ENCODE results near the gene SH2D1B. TPM values are rescaled to one million over a fixed set of nuclear protein-coding genes. Genes with fewer than 3 reads are reported as not detected.

Gene SH2D1B
- total RNA-seq, 1 experiment from 2014 or later, result not detected

DNA sequence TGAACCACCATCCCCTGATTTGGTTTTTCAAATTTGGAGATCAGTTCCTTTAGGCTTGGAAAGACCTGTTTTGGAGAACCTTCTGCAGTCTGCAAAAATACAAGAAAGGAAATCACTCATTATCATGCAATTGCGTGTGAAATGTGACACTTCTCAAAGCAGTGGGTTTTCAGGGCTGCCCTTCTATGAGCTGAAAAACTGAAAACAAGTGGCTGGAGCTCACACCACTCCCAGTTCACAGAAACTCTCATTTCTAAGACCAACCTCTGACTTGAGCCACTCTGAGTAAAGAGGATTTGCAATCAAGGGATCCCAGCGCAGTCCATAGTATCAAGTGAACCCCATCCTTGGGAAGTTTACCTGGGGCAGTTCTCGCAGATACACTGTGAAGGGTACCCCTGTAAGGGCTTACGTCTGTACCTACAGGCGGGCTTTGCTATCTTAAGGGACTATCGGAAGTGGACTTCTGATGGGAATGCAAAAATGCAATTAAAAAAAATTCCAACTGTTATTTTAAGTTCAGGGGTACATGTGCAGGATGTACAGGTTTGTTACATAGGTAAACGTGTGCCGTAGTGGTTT lies 12.8 kb downstream of the SH2D1B start:
- DNase-seq (ENCODE audit: low spot score), result no peak

DNA sequence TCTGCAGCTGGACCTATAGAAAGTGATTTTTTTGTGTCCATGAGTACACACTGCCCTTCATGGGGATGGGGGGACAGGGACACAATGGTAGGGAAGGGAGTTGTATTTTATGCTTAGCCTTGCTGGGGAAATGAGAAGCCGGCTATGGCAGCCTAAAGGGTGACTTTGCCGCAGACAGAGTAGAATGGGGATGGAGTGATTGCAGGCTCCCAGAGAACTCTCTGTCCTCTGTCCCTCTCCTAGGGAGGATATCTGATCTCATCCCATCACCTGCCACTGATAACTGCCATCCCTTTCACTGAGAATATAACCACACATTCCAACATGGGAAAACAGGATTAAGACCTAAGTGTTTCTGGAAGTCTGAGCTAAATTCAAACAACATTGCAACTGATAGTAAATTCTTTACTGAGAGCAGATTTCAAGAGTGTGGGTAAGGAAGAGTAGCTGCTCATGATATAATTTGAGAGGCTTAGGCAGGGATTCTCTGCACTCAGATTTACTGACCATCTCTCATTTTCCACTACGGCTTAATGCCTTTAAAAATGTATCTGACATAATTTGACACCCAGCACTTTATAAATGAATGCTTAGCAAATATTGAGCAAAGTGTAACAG lies 13.9 kb downstream of the SH2D1B start:
- DNase-seq (ENCODE audit: low spot score), result no peak

GRCh38 chr1:162397039-162397448 lies 14.9 kb downstream of the SH2D1B start:
- DNase-seq (ENCODE audit: low spot score), result no peak

DNA sequence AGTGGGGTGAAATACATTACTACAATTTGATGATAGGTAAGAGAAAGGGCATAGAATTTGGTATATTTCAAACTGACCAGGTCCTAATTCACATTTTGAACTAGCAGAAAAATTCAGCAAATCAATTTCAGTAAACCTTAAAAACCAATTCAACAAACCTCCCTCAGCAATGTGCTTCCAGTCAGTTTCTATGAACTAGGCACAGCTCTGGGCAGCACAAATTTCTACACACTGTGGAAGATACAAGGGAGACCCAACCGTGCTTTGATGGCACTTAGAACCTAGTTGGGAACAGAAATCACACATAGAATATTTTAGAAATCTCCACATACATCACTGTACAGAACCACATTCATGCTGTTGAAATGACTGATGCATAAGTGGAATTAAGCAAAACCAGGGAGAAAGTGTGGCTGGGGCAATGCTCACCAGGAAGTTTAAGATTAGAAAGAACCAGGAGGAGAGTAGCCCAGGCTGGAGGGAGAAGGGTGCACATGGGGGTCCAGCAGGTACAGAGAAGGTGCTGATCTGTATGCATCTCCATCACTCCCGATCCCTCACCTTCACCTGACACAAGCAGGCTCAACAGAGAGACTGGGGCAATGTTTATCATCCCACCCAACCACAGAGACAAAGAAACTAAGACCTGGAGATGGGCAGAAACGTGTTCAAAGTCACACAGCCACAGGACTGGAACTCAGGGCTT lies 15.6 kb downstream of the SH2D1B start:
- no peak for DNase-seq (ENCODE audit: low spot score)

DNA sequence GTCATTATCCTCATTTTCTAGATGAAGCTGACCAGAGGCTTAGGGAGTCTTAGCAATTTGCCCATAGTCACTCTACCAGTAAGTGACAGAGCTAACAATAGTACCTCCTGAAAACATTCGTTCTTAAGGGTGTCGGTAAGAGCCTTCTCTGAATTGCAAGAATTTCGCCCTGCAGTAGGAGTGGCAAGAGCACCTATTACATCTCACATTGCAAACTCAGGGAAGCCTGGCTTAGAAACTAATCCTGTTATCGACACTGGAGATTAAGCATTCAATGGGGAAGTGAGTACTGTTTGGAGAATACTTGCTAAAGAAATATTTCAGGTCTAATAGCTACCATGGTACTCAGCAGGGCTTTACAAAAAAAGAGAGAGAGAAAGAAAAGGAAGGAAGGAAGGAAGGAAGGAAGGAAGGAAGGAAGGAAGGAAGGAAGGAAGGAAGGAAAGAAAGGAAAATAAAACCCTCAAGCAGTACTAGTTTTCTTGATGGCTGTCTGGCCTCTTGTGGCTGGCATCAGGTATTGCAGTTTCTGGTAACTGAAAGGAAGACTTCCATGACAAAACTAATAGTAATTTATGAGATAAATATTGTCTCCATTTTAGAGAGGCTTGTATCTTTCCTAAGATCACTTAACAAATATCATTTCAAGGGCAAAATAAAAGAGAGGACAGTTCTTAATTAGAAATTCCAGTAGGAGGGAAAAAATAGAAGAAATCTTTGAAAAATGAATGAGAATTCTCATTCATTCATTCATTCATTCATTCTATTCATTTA lies 20.0 kb downstream of the SH2D1B start:
- DNase-seq (ENCODE audit: low spot score), result peak; percentile 59

DNA sequence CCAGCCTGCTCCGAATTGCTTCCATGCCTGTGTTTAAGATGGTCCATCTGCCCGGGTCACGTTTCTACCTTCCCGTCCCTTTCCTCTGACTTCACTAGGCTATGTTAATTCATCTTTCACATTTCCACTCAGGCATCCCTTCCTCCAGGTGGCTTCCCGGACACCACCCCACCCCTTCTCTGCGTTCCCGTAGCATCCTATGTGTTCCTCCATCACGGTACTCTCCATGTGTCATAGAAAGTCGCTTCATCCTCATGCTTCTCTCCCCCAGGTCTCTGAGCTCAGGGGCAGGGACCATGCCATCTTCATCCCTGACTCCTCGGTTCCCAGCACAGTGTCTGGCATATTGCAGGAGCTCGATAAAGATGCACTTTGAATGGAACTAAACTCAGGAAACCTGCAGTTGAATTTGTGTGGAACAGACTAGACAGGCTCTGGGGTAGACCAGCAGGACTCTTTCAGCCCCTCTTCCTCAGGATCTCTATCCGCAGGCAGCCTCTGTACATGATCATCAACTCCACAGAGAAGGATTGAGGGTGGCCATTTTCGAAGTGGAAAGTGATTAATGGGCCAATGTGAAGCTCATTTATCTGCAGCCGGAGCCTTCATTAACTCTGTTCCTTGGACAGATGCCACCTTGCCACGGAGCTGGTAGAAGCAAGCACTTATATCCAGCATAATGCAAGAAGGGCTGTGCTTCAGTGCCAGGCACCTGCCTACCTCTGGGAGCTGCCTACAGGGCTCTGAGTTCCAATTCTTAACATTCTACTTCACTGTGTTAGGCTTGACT lies 21.3 kb downstream of the SH2D1B start:
- no peak for DNase-seq (ENCODE audit: low spot score)

DNA sequence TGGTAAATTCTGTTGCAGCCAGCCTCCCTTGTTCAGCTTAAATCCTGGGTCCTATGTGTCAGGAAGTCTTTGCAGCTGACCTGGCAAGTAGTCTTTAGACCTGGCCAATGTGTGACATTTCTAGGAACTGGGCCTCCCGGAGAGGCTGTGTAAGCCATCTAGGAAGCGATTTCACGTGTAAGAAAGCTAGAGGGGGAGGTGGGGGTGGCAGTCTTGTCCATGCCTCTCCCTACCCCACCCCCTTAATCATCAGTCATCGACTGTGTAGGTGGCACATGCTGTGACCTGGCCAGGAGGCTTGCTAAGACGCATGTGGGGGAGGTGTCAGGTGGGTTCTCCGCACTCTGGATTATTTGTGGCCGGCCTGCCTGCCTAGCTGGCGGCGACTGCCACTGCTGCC lies 22.0 kb downstream of the SH2D1B start:
- no peak for DNase-seq (ENCODE audit: low spot score)

DNA sequence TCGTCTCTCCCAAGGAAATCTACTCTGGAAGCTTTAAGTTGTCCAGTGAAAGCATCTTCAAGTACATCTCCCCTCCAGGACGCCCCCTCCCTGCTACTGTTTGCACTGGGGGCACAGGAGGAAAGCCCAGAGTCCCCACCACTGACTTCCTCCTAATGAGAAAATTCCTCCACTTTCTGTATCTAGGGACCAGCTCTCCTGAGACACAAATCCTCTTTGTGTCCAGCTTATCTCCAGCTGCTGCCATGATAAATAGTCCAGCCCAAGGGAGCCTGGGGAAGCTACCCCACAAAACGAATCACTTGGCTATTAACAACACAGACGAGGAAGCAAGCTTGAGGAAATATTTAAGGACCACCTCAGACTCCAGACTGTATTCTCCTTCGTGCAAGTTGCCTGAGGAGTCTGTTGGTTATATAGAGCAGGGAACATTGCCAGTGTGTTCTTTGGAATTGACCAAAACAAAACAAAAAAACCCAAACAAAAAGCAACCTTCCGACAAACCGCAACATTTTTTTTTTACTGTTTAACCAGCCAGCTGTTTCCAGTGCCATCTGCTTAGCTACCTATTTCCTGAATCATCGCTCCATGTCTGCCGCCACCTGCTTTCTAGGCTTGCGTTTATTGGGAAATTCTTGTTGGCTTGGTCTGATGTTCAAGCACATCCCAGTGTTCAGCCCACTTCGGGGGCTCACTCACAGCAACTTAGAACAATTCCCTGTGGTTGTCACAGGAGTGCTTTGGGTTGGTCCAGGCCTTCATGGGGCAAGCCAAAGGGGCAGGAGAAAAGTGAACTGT lies 22.7 kb downstream of the SH2D1B start:
- DNase-seq (ENCODE audit: low spot score), result peak; percentile 33

- DNase-seq (ENCODE audit: low spot score), result no peak
Observed at GRCh38 chr1:162388615-162389014, 23.3 kb downstream of the SH2D1B start.

GRCh38 chr1:162388083-162388594 lies 23.8 kb downstream of the SH2D1B start:
- no peak for DNase-seq (ENCODE audit: low spot score)

DNA sequence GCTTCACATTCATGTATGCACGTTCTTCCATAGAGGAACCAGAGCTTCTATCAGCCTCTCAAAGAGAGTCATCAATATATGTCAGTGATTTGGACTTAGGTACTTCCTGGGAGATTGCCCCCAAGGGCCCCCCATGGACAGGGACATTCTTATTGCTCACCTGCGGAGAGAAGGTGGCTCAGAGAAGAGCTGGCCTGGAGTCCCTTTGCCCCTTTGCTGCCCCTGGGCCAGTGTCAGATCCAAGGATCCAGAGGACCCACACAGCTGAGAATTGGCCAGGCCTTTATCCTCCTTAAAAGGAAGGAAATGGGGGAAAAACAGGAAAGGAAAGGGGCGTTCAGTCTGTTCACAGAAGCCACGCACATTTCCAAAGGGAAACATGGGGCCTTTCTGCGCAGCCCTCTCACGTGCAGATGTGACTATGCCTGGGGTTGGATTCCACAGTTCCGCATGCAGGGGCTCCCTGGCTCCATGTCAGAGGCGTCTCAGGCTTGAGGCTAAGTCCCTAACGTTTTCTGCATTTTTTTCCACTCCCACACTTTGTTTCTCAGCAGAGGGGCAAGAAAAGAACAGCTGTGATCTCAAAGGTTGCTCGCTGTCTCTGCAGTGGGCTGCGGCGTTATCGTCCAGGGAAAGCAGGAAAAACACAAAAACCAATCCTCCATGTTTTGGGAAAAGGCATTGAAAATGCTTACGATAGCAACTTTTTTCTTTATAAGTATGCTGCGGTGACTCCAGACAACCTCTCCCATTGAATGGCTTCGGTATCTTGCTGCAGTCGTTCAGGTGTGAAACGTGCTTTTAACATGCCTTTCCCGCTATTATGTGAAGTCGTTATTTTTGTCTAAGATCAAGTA lies 24.5 kb downstream of the SH2D1B start:
- no peak for DNase-seq (ENCODE audit: low spot score)

DNA sequence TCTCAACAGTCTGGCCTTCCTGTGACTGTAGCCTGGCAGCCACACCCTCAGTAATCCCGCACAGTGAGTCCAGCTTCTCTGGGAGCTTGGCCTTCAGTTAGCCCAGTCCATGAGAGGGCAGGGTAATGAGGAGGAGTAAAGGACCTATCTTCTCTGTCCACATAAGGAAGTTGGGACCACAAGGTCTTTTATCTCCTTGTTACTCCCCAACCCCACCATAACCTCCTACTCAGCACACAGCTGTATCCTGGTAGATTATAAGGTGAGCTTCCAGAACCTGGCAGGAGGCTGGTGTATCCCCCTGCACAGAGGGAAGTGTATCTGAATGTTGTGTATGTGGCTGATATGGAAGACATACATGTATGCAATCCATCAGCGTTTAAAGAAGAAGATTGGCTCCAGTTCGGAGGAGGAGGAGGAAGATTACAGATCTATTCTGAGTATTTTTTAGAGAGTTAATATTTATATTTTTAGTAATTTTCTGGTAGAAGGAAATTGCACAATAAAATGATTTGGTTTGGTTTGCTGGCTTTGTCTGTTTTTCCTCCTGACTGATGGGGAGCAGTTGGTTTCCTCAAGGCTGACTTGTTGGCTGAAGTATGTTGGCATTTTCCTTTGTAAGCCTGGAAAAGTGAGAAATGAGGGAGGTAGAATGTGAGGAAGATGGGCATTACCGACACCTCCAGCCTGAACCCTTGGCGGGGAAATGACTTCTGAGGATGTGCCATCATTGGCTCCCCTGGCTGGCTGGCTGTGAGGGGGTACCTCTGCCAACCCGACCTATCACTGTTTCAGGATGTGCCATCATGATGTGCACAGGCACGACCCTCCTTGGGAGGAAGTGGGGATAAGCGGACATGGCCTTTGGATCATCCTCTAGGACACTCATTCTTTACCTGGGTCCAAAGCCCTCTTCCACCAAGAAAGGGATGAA lies 25.4 kb downstream of the SH2D1B start:
- DNase-seq (ENCODE audit: low spot score), result no peak

GRCh38 chr1:162385702-162386101 lies 26.2 kb downstream of the SH2D1B start:
- DNase-seq (ENCODE audit: low spot score), result no peak

DNA sequence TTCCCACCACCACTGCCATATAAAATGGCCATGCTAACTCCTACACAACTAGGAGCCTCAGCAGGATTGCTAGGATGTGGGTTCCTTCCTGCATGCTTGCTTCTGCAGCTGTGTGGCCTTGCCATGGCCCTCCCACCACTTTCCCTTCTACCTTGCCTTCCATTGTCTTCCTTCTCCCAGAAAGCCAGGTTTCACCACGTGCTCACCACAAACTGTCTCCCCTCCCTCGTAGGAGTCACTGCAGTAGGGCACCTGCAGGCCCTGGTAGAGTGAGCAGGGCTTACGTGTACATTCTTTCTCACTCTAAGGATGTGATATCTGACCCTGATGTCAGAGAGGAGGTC lies 26.7 kb downstream of the SH2D1B start:
- no peak for DNase-seq (ENCODE audit: low spot score)

DNA sequence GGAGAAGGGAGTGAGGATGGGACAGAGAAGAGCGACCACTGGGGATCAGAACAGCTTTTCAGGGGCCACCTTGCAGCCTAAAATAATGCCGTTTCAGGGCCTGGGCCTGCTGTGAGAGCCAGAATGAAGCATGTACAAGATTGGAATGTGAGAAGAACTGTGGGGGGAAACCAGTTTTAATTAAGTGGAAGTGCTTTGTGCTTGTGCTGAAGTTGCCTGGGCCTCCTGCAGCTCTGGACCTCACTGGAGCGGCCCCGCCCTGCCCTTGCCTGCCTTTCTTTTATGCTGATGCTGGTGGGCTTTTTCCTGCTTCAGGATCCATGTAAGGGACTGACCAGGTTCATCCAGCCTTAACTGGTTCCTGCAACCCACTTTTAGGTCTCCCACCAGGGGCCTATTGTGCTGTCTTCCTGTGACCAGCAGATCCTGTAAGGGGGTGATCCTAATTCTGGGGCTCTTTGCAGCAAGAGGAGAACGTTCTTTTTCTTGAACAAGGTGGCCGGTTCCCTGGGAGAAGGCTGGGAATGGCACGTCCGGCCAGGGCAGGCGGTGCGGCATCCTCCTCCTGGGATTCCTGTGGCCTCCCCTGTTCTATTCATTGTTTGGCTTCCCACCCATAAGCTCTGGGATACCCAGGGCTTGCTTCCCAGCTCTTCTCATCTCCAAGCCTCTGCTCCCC lies 27.2 kb downstream of the SH2D1B start:
- no peak for DNase-seq (ENCODE audit: low spot score)

GRCh38 chr1:162384116-162384515 lies 27.8 kb downstream of the SH2D1B start:
- no peak for DNase-seq (ENCODE audit: low spot score)

GRCh38 chr1:162383516-162383915 lies 28.4 kb downstream of the SH2D1B start:
- no peak for DNase-seq (ENCODE audit: low spot score)

GRCh38 chr1:162383091-162383490 lies 28.8 kb downstream of the SH2D1B start:
- DNase-seq (ENCODE audit: low spot score), result no peak

Data from HT-29 (cell line).